Astrocyte of the hippocampus (primary cell): ENCODE data around the gene POLR1G.
"Not testable (repeated sequence)": the region's sequence is repeated elsewhere in the genome, so short reads cannot be mapped to it uniquely, and the experiment has no call there.

Experiments
- DNase-seq: peaks from one replicate; pipeline ENCODE4 v3.0.0; 2011; ENCODE audit warnings: low read depth, low spot score

Gene POLR1G

DNA sequence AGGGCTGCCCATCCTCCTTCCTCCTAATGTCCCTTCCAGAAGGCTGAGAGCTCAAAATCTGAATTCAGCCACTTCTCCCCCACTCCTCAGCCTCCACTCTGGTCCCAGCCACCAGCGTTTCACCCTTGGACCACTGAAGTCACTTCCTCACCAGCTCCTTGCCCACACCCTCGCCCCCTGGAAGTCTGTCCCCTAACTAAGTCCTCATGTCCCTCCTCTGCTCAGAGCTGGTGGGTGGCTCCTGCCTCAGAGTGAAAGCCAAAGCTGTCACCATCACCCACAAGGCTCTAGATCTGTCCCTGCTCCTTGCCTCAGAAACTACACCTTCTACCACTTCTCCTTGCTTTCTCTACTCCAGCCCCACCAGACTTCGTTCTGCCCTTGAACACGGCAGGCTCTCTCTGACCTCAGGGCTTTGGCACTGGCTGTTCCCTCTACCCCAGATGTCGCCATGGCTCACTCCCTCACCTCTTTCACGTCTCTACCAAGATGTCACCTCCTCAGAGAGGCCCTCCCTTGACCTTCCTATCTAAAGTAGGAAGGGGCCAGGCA is 15.6 kb downstream of the POLR1G start:
- DNase-seq: no peak

DNA sequence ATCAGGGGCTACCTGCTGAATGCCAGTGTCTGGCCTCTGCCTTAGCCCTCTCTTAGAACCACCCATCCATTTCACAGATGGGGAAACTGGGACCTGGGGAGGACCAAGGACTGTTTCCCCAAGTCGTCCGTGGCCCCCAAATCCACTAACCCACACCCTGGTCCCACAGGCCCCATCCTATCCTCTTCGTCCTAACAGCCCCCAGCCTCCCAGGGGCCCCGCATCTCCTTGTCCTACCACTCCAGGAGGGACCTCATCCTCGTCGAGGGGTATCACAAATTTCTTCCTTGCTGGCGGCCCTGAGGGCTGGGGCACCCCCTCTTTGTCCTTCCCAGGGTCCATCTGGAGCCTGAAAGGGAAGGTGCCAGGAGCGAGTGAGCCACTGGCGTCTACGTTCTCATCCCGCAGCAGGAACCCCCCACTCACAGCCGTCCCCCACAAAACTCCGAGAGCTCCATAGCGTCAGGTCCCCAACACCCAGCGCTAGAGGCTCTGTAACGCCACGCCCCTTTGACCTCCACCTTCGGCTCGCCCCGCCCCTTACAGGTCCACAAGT is 16.7 kb downstream of the POLR1G start:
- DNase-seq: no peak

DNA sequence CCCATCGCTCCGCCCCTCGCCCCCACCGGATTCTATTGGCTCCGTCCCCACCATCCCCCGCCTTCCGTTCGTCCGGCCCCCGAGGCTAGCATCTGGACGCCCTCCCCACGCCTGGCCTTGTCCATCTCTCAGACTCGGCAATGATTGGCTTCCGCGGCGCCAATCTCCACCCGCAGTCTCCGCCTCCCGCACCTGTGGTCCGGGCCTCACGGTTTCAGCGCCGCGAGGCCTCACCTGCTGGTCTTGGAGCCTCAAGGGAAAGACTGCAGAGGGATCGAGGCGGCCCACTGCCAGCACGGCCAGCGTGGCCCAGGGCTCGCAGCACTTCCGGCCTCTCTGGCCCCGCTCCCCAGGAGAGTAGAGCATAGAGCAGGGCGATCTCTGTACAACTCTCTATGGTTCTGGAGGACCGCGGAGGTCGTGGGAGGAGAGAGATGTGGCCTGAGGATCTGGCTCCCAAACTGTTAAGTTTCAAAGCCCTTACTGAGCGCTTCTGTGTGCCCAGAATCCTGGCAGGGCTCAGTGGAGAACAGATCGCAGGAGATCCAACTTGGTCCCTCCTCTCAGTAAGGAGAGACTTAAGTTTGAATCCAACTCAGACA is 17.2 kb downstream of the POLR1G start, which contains the start of gene ERCC1:
Gene ERCC1, minus strand, starts transcription at position 329 of the 602 bp plus-strand sequence. CDS start 543 bp downstream, outside the sequence.
- DNase-seq: peak; percentile 96

DNA sequence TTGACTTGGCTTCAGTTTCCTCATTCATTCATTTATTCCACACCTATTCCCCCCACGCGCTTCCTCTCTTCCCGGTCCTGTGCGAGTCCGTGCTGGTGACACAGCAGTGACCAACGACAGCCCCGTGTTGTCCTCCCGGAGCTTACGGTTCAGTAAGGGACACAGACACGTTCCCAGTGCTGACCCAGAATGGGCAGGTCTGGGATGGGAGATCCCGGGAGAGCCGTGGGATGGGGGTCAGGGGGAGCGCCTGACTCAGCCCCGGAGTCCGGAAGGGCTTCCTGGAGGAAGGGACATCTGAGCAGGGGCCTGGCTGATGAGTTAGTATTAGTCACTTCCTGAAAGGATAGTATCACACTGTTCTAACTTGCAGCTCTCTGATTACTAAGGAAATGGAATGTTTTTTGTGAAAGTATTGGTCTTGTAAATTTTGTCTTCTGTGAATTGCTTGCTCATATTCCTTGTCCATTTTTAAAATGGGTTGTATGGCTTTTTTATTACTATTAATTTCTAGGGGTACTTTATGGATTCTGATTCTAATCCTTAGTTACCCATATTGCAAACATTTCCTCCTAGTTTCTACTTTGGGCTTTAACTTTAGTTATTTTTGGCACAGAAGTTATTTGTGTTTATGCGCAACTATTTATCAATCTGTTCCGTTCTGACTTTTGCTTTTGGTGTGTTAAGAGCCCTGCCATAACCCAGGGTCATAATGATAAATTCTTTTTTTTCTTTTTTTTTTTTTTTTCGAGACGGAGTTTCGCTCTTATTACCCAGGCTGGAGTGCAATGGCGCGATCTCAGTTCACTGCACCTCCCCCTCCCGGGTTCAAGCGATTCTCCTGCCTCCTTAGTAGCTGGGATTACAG is 18.0 kb downstream of the POLR1G start:
- peak; percentile 76 for DNase-seq

DNA sequence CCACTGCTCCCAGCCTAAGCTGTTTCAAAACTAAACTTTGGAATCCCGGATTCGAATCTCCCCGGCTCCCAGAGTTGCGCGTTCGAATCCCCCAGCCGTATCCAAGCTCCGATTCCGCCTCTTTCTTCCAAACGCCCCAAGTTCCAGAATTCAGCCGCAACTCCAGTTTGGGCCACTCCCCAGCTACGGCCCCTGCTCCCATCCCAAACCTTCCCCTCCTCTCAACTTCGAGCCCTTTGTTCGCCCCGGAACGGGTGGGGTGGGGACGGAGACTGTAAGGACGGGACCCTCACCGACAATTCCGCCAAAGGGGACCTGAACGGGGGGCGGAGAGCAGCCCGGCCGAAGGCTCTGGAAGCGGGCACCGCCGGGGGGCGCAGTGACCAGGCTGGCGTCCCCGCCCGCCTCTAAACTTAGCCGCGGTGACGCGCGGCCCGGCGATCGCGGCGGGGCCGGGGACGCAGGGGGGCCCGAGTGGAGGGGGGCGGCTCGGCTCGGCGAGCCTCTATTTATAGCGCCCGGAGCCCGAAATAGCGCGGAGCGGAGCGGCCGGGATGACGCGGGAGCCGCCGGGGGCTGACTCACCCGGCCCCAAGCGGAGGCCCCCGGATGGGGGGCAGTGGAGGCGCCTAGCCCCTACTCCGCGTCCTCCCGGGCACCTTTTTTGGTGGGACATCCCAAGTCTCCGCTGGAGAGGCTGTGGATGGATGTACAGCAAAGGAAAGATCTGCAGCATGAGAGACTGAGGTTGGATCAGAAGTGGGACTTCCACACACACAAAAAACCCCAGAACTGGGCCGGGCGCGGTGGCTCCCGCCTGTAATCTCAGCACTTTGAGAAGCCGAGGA is 22.2 kb downstream of the POLR1G start:
- peak; percentile 75 for DNase-seq

DNA sequence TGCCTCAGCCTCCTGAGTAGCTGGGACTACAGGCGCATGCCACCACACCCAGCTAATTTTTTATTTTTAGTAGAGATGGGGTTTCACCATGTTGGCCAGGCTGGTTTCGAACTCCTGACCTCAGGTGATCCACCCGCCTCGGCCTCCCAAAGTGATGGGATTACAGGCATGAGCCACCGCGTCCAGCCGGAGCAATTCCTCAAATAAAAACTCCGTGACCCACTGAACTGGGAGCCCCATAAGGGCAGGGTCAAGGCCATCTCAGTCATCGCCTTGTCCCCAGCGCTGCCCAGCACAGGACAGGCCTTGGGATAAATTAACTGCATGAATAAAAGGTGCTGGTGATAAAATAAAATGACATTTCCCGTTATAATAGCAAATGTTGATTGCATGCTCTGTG is 23.5 kb downstream of the POLR1G start:
- DNase-seq: not testable (repeated sequence)

DNA sequence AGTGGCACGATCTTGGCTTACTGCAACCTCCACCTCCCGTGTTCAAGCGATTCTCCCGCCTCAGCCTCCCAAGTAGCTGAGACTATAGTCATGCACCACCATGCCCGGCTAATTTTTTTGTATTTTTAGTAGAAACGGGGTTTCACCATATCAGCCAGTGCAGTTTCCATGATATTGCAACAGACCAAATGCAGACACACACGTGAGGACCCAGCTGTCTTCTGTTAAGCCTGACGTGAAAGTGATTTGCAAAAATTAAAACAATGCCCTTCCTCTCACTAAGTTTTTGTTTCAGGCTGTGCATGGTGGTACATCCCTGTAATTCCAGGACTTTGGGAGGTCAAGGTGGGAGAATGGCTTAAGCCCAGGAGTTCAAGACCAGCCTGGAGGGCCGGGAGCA is 24.6 kb downstream of the POLR1G start:
- DNase-seq: not testable (repeated sequence)

DNA sequence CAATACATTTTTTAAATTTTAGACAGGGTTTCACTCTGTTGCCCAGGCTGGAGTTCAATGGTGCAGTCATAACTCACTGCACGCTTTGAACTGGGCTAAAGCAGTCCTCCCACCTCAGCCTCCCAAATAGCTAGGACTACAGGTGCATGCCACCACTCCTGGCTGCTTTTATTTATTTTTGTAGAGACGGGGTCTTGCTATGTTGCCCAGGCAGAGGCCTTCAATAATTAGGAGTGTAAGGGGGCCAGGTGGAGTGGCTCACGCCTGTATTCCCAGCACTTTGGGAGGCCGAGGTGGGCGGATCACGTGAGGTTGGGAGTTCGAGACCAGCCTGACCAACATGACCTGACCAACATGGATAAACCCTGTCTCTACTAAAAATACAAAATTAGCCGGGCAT is 26.1 kb downstream of the POLR1G start:
- DNase-seq: not testable (repeated sequence)

DNA sequence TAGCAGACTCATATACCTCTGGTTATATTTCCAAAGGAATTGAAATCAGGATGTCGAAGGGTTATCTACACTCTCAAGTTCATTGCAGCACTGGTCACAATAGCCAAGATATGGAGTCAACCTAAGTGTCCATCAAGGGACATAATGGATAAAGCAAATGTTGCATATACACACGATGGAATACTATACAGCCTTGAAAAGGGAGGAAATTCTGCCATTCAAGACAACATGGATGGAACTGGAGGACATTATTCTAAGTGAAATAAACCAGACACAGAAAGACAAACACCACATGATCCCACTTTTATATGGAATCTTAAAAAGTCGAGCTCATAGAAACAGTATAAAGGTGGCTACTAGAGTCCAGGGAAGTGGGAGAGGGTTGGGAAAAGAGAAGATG is 30.9 kb downstream of the POLR1G start:
- no peak for DNase-seq

DNA sequence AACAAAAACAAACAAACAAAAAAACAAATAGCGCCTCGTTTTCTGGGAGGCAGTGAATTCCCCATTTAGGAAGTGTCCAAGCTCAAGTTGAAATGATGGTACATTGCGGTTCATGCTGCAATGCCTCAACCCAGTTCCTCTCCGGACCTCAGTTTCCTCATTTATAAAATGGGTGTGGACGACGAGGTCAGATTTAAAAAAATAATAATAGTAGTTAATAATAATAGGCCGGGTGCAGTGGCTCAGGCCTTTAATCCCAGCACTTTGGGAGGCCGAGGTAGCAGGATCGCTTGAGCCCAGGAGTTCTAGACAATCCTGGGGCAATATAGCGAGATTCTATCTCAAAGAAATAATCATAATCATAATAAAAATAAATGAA is 32.7 kb downstream of the POLR1G start:
- no peak for DNase-seq

DNA sequence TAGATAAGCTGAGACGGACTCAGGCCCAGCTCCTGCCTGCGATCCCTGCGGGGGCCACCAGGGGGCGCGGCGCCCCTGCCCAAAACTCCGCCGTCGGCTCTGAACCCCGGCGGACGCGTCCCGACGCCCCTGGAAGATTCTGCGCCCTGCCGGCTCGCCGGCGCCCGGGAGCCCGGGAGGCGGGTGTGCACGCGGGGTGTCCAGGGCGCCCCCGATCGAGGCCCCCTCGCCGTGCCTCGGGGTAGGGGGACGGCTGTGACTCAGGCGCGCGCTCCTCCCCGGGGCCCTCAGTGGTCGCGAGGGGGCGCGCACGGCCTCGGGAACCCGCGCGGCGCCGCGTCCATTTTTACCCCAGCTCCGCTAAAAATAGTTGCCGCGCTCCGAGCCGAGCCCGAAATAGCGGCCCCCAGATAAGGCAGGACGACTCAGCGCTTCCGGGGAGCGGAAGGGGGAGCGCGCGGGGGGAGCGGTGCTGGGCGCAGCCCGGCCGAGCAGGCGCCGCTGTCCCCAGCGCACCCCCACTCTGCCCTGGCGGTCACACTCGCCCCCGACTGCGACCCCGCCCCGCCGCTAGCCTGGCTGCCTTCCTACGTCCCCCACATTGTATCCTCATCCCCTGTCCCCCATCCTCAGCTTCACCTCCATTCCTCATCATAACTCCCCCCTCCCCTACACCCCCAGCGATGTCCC is 33.3 kb downstream of the POLR1G start:
- peak; percentile 92 for DNase-seq

DNA sequence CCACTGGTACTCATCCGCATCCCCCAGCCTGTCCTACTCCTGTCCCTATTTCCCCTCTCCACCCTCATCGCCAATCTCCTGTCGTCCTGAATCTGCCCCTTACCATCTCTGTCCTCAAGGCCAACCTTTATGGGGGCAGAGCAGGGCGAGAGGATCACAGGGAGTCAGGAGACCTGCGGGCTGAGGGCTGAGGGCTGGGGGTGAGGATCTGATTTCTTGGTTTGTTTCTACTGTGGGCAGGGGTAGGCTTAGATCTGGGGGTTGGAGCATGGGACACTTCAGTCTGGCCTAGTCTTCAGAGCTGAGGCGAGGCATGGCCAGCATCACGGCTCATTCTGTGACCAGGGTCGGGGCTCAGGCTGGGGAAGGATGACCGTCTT is 33.8 kb downstream of the POLR1G start:
- no peak for DNase-seq

DNA sequence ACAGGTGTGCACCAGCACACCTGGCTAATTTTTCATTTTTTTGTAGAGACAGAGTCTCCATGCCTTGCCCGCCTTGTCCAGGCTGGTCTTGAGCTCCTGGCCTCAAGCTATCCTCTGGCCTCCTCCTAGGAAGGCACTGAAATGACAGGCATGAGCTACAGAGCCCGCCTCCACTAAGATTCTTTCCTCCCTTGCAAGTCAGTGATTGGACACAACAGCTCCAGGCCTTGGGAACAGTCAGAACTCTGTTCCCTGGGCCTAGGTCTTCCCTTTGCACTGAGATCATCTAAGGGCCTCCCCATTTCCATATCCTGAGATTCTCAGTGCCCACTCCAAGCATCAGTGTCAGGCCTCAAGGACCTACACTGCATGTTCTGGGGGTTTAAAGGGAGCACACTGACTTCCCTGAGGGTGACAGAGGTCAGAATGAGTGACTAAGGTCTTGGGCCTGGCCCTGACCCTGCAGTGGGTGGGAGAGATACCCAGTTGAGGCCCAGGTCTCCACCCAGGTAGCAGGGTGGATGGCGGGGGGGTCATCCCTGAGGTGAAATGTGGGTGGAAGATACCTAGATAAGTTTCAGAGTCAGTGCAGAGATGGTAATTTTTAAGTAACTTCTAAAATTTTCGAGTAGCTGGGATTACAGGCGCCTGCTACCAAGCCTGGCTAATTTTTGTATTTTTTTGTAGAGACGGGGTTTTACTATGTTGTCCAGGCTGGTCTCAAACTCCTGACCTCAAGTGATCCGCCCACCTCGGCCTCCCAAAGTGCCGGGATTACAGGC is 34.6 kb downstream of the POLR1G start:
- no peak for DNase-seq

DNA sequence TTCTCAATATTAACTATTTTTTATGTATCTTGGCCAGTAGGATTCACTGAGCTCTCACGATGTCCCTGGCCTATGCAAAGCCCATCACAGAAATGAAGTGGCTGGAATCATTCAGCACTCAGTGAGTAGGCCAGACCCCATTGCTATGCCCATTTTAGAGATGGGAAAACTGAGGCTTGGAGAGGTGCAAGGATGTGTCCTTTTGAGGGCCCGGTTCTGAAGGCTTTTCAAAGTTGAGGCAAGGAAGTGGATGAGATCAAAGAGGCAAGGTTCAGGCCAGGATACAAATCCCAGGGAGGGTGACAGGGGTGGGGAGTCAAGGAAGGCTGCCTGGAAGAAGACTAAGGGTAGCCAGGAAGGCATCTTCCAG is 35.9 kb downstream of the POLR1G start:
- DNase-seq: no peak

DNA sequence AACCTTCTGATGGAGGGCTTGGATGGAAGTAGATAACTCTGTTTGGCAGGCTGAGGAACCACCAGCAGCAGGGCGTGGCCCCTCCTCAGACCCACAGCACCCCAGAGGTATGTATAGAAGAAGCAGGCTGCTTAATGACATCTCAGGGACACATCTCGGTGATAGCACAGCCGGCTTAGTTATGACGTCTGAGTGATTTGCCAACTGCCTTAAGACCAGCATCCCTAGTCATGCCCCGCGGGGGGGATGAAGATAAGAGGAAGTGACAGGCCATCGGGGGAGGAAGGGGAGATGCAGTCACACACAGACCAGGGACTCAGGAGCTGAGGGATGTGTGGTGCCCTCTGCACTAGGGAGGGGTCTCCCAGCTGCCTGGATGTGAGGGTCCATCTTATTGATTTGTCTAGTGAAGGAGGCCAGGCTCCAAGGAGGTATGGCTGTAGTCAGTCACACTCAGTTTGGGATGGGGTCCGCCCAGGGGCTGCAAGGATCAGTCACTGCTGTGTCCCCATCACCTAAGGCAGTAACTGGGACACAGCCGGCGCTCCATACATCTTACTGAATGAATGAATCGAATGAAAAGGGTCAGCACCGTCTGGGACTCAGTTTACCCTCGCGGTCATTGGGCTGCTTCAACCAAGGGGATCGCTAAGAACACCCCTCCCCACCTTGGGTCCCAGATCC is 36.5 kb downstream of the POLR1G start:
- no peak for DNase-seq

DNA sequence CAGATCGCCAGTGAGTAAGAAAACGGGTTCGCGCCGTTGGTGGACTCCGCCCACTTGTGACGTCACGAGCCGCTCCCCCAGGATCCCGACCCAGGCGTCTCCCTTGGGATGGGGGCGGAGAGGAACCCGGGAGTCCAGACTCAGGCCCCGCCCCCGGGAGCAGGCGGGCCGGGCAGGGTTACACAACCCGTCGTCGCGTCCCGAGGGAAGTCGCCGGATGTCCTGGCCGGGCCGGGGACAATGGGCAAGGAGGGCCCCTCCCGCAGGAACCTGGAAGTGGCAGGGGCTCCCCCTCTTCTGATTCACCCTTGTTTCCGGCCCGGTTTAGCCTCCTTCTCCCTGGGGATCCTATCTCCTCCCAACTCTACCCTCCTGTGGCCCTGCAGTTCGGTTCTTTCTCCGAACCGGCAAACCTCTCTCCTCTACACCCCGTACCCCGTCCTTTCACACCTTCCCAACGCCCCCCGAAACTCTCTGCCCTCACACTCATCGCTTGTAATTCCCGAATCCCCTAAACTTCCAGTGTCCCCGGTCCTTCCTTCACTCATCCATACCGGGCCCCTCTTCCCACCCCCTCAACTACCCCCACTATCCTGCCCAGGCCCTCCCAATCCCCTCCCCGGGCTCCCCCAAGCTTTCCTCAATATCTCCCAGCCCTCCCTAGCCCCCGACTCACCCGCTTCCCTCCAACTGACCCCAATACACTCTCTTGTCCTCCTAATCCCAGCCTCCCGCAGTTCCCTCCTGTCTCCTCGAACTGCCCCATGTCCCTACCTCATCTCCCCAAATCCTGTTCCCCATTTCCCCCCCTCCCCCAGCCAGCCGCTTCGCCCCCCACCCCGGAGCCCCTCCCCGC is 37.2 kb downstream of the POLR1G start:
- DNase-seq: peak; percentile 96

DNA sequence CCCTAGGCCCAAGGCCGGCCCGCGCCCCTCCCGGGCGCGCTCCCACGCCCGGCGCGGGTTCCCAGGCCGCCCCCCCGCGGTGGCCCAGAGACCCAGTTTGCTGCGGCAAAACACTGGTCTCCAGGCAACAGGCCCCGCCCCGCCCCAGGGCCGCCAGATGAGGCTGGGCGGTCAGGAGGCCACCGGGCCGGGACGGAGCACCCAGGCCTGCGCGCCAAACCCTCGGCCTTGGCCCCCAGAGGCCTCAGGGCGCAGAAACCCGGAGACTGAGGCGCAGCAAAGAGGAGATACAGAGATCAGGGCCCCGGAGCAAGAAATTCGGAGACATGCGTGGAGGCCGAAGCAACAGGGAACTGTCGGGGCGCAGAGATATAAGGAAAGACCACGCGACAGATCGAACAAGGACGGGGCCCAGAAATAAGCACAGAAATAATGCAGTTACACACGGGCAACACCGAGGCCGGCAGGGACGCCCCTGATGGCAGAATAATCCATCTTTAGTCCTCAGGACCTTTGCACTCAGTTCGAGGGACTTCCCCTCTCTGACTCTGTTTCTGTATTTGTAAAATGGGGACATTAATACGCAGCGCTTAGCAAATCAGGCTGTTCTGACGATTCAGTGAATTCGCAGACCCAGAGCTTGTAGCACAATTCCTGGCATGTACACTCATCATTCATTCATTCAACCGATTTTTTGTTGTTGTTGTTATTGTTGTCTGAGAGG is 38.0 kb downstream of the POLR1G start:
- DNase-seq: peak; percentile 96

DNA sequence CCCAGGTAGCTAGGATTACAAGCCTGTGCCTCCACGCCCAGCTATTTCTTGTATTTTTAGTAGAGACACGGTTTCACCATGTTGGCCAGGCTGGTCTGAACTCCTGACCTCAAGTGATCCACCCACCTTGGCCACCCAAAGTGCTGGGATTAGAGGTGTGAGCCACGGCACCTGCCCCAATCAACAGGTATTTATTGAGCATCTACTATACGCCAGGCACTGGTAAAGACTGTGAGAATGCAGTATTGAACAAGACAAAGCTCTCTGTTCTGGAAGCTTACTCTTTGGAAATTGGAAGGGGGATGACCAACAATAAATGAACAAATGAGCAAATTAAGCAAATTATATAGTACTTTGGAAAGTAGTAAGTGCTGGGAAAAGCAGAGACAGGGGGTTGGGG is 38.7 kb downstream of the POLR1G start:
- DNase-seq: no peak
